ENCODE results near the gene PARS2. TPM values are rescaled to one million over a fixed set of nuclear protein-coding genes. Genes with fewer than 3 reads are reported as not detected.

The PARS2 gene
- total RNA-seq, 4 donors from 2014 or later: 3.5 to 17.7 (median 7.2) TPM

- Histone ChIP-seq H3K27ac (no peak overlapping the region), H3K27me3 (no peaks in the 10 kb centered on the region), H3K36me3 (no peaks in the 10 kb centered on the region), H3K9me3 (no peaks in the 10 kb centered on the region), H3K4me1 (no peaks in the 10 kb centered on the region), H3K4me3 (no peak overlapping the region)
- no peak for TF ChIP-seq POLR2A (IDR thresholded peaks at IDR 0.05)
- no peak for TF ChIP-seq CTCF (IDR thresholded peaks at IDR 0.05)
- intact Hi-C loops (cut with DNase I; ENCODE audit: low total_unique reads): loop anchor here (10.0 kb wide), 1 partner anchor 747 kb away; no protein-coding TSS in a partner anchor
- DNase-seq: no peak
Observed at GRCh38 chr1:54811739-54812655, 47.7 kb upstream of the PARS2 start.

- DNase-seq: no peak
- Histone ChIP-seq H3K27ac (no peak overlapping the region), H3K4me3 (no peak overlapping the region), H3K4me1 (no peaks in the 10 kb centered on the region), H3K36me3 (no peaks in the 10 kb centered on the region), H3K9me3 (no peaks in the 10 kb centered on the region), H3K27me3 (no peaks in the 10 kb centered on the region)
- intact Hi-C loops (cut with DNase I; ENCODE audit: low total_unique reads): loop anchor here (10.0 kb wide), 1 partner anchor 746 kb away; no protein-coding TSS in a partner anchor
- no peak for TF ChIP-seq POLR2A (IDR thresholded peaks at IDR 0.05)
Observed at GRCh38 chr1:54811066-54811465, 46.7 kb upstream of the PARS2 start.

- DNase-seq: peak; percentile 46 to 65
- no peaks in the 10 kb centered on the region for H3K4me1 ChIP-seq
- no peak overlapping the region for H3K27ac ChIP-seq
- no peak for TF ChIP-seq POLR2A (IDR thresholded peaks at IDR 0.05)
- peak; percentile 63 to 91 (median 84) for TF ChIP-seq CTCF (IDR thresholded peaks at IDR 0.05)
- no peaks in the 10 kb centered on the region for H3K9me3 ChIP-seq
- no peaks in the 10 kb centered on the region for H3K36me3 ChIP-seq
- H3K4me3 ChIP-seq: no peak overlapping the region
- no peaks in the 10 kb centered on the region for H3K27me3 ChIP-seq
- intact Hi-C loops (cut with DNase I; ENCODE audit: low total_unique reads): loop anchor here (10.0 kb wide), 1 partner anchor 746 kb away; no protein-coding TSS in a partner anchor
Observed at GRCh38 chr1:54810153-54810942, 46.0 kb upstream of the PARS2 start.

GRCh38 chr1:54809496-54810074 is 45.3 kb upstream of the PARS2 start:
- H3K27ac ChIP-seq: no peak overlapping the region
- TF ChIP-seq POLR2A (IDR thresholded peaks at IDR 0.05): no peak
- TF ChIP-seq CTCF (IDR thresholded peaks at IDR 0.05): no peak
- no peaks in the 10 kb centered on the region for H3K9me3 ChIP-seq
- no peaks in the 10 kb centered on the region for H3K36me3 ChIP-seq
- DNase-seq: no peak
- H3K4me3 ChIP-seq: no peak overlapping the region
- no peaks in the 10 kb centered on the region for H3K4me1 ChIP-seq
- no peaks in the 10 kb centered on the region for H3K27me3 ChIP-seq
- intact Hi-C loops (cut with DNase I; ENCODE audit: low total_unique reads): loop anchor here (10.0 kb wide), 1 partner anchor 745 kb away; no protein-coding TSS in a partner anchor

GRCh38 chr1:54808443-54809207 is 44.3 kb upstream of the PARS2 start:
- H3K27ac ChIP-seq: no peak overlapping the region
- intact Hi-C loops (cut with DNase I; ENCODE audit: low total_unique reads): no loop called here
- no peak for DNase-seq

More at GRCh38 chr1:54808443-54809207, 44.3 kb upstream of the PARS2 start:
- no peaks in the 10 kb centered on the region for H3K36me3 ChIP-seq
- H3K4me3 ChIP-seq: no peak overlapping the region
- H3K4me1 ChIP-seq: no peaks in the 10 kb centered on the region
- H3K9me3 ChIP-seq: no peaks in the 10 kb centered on the region
- no peaks in the 10 kb centered on the region for H3K27me3 ChIP-seq
- TF ChIP-seq CTCF (IDR thresholded peaks at IDR 0.05): no peak
- no peak for TF ChIP-seq POLR2A (IDR thresholded peaks at IDR 0.05)
